Rectal smooth muscle tissue (tissue), 1 donor: ENCODE results near the gene STX18.

Experiments used
- H3K27ac ChIP-seq: one replicate; pipeline ENCODE4 v1.7.0; 2013; ENCODE audit warnings: low read depth, low read length, inconsistent platforms
- H3K27me3 ChIP-seq: one replicate; pipeline ENCODE4 v1.7.0; 2013; ENCODE audit warnings: low read length; ENCODE audit not compliant: control insufficient read depth, insufficient read depth
- H3K36me3 ChIP-seq: one replicate; pipeline ENCODE4 v1.7.0; 2013; ENCODE audit warnings: low read length; ENCODE audit not compliant: control insufficient read depth, insufficient read depth
- H3K4me1 ChIP-seq: one replicate; pipeline ENCODE4 v1.7.0; 2013; ENCODE audit warnings: low read length; ENCODE audit not compliant: control insufficient read depth, insufficient read depth
- H3K4me3 ChIP-seq: one replicate; pipeline ENCODE4 v1.7.0; 2013; ENCODE audit warnings: low read length
- H3K9ac ChIP-seq: one replicate; pipeline ENCODE4 v1.7.0; 2013; ENCODE audit warnings: low read length

STX18 gene

GRCh38 chr4:4501679-4502078, 40.2 kb downstream of the STX18 start:
- Histone ChIP-seq H3K4me3 (no peak overlapping the region), H3K27me3 (no peaks in the 10 kb centered on the region), H3K27ac (no peak overlapping the region), H3K36me3 (no peaks in the 10 kb centered on the region), H3K4me1 (no peaks in the 10 kb centered on the region), H3K9ac (no peak overlapping the region)

- H3K36me3 ChIP-seq: no peaks in the 10 kb centered on the region
- no peak overlapping the region for H3K9ac ChIP-seq
- H3K4me3 ChIP-seq: no peak overlapping the region
- no peaks in the 10 kb centered on the region for H3K4me1 ChIP-seq
- H3K27ac ChIP-seq: no peak overlapping the region
- H3K27me3 ChIP-seq: no peaks in the 10 kb centered on the region
These were observed 42.3 kb downstream of the STX18 start for GRCh38 chr4:4499438-4500123.

- Histone ChIP-seq H3K27ac (no peak overlapping the region), H3K4me1 (no peaks in the 10 kb centered on the region), H3K9ac (no peak overlapping the region), H3K27me3 (no peaks in the 10 kb centered on the region), H3K4me3 (no peak overlapping the region), H3K36me3 (no peaks in the 10 kb centered on the region)
These were observed 45.1 kb downstream of the STX18 start for GRCh38 chr4:4496592-4497372.

- no peaks in the 10 kb centered on the region for H3K36me3 ChIP-seq
- H3K27me3 ChIP-seq: no peaks in the 10 kb centered on the region
- H3K9ac ChIP-seq: no peak overlapping the region
- no peak overlapping the region for H3K4me3 ChIP-seq
- no peak overlapping the region for H3K27ac ChIP-seq
- no peaks in the 10 kb centered on the region for H3K4me1 ChIP-seq
These were observed 47.0 kb downstream of the STX18 start for GRCh38 chr4:4494882-4495281.

GRCh38 chr4:4492161-4492847, 49.5 kb downstream of the STX18 start:
- Histone ChIP-seq H3K27ac (no peak overlapping the region), H3K4me1 (no peaks in the 10 kb centered on the region), H3K9ac (no peak overlapping the region), H3K4me3 (no peak overlapping the region), H3K36me3 (no peaks in the 10 kb centered on the region), H3K27me3 (no peaks in the 10 kb centered on the region)

- Histone ChIP-seq H3K9ac (no peak overlapping the region), H3K4me3 (no peak overlapping the region), H3K27ac (no peak overlapping the region), H3K4me1 (no peaks in the 10 kb centered on the region), H3K27me3 (no peaks in the 10 kb centered on the region), H3K36me3 (no peaks in the 10 kb centered on the region)
These were observed 50.4 kb downstream of the STX18 start for GRCh38 chr4:4491396-4491893.

- Histone ChIP-seq H3K27me3 (no peaks in the 10 kb centered on the region), H3K4me3 (no peak overlapping the region), H3K4me1 (no peaks in the 10 kb centered on the region), H3K36me3 (no peaks in the 10 kb centered on the region), H3K27ac (no peak overlapping the region), H3K9ac (no peak overlapping the region)
These were observed 51.0 kb downstream of the STX18 start for GRCh38 chr4:4490816-4491215.

- no peak overlapping the region for H3K4me3 ChIP-seq
- no peaks in the 10 kb centered on the region for H3K27me3 ChIP-seq
- no peaks in the 10 kb centered on the region for H3K4me1 ChIP-seq
- no peaks in the 10 kb centered on the region for H3K36me3 ChIP-seq
- no peak overlapping the region for H3K9ac ChIP-seq
- H3K27ac ChIP-seq: no peak overlapping the region
These were observed 51.8 kb downstream of the STX18 start for GRCh38 chr4:4490041-4490440.

- no peaks in the 10 kb centered on the region for H3K36me3 ChIP-seq
- H3K9ac ChIP-seq: no peak overlapping the region
- no peaks in the 10 kb centered on the region for H3K27me3 ChIP-seq
- no peaks in the 10 kb centered on the region for H3K4me1 ChIP-seq
- H3K27ac ChIP-seq: no peak overlapping the region
- H3K4me3 ChIP-seq: no peak overlapping the region
These were observed 53.1 kb downstream of the STX18 start for GRCh38 chr4:4488405-4489404.

- no peak overlapping the region for H3K4me3 ChIP-seq
- no peak overlapping the region for H3K9ac ChIP-seq
- no peaks in the 10 kb centered on the region for H3K36me3 ChIP-seq
- H3K27me3 ChIP-seq: no peaks in the 10 kb centered on the region
- no peaks in the 10 kb centered on the region for H3K4me1 ChIP-seq
- H3K27ac ChIP-seq: no peak overlapping the region
These were observed 54.9 kb downstream of the STX18 start for GRCh38 chr4:4486969-4487368.

- no peaks in the 10 kb centered on the region for H3K27me3 ChIP-seq
- no peak overlapping the region for H3K9ac ChIP-seq
- H3K27ac ChIP-seq: no peak overlapping the region
- H3K4me1 ChIP-seq: no peaks in the 10 kb centered on the region
- no peaks in the 10 kb centered on the region for H3K36me3 ChIP-seq
- H3K4me3 ChIP-seq: no peak overlapping the region
These were observed 56.0 kb downstream of the STX18 start for GRCh38 chr4:4485806-4486205.
